Measurements from ENCODE around the gene OR4C5.
"Not testable (repeated sequence)": the region's sequence is repeated elsewhere in the genome, so short reads cannot be mapped to it uniquely, and the experiment has no call there.

The OR4C5 gene

DNA sequence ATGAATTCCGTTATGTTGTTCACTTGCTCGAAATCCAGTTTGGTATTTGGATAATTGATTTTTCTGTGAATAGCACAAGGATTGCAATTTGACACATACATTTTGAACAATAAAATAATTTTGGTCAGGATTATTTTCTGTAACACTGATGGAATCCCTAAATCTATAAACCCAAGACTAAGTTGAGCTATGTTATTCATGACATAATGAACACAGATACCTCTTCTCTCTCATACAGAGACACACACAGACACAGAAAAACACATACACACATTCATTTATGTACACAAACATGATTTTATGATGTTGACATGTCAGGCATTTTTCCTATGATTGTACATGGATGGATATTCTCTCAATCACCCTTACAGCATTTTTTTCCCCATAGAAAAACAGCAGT, at the start of gene OR4C5:
TSS of gene OR4C5 (minus strand) at position 101 of the 400 bp plus-strand sequence. CDS start at position 101, 0 bp downstream.
- CTCF ChIA-PET, result no interaction called here
- POLR2A ChIA-PET, result no interaction called here
- TF ChIP-seq, protein P1, sequence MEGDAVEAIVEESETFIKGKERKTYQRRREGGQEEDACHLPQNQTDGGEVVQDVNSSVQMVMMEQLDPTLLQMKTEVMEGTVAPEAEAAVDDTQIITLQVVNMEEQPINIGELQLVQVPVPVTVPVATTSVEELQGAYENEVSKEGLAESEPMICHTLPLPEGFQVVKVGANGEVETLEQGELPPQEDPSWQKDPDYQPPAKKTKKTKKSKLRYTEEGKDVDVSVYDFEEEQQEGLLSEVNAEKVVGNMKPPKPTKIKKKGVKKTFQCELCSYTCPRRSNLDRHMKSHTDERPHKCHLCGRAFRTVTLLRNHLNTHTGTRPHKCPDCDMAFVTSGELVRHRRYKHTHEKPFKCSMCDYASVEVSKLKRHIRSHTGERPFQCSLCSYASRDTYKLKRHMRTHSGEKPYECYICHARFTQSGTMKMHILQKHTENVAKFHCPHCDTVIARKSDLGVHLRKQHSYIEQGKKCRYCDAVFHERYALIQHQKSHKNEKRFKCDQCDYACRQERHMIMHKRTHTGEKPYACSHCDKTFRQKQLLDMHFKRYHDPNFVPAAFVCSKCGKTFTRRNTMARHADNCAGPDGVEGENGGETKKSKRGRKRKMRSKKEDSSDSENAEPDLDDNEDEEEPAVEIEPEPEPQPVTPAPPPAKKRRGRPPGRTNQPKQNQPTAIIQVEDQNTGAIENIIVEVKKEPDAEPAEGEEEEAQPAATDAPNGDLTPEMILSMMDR (IDR thresholded peaks at IDR 0.05; ENCODE audit: control extremely low read depth, extremely low read depth, low read depth, missing control alignments), result no peak
- no peak for DNase-seq (ENCODE audit: extremely low spot score)

DNA sequence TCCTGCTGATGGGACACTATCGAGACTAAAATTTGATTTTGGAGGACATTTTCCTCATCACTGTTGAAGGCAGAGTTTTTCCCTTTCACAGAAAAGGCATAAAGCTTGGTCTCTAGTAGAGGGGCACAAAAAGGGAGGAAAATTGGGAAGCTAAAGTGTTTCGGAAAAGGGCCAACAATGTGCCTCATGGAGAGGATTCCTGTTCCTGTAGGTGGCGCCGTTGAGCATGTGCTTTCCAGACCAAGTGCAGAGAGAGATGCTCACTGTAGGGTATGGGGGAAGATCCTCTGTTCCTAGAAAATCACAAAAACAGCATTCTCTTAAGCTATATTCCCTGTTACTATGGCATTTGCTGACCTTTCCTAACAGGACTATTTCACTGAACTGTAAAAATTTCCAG, 18.4 kb upstream of the OR4C5 start:
- POLR2A ChIA-PET, result no interaction called here
- TF ChIP-seq, protein P1 (IDR thresholded peaks at IDR 0.05; ENCODE audit: control extremely low read depth, extremely low read depth, low read depth, missing control alignments), result no peak
- no peak for DNase-seq (ENCODE audit: extremely low spot score)
- CTCF ChIA-PET, result interaction anchor here (1.5 to 1.8 kb wide), 2 partner anchors 10 to 77 kb away, joined by 4 read pairs; no protein-coding TSS in a partner anchor

DNA sequence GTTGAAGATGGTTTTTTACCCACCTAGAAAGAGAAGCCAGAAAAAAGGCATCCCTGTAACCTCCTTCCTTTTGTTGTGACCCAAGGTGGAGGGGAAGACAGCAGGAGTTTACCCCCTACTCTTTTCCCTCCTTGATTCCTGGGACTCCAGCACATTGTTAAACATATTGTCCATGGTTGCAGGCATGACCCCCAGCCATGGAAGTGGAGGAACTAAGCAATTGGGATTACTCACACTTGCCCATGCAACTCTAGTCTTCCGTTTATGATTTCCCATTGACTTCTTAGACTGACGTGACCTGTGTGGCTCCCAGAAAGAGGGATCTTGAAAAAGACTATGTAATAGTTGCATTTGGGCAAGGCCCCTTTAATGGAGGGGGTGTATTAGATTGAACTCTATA, 17.9 kb upstream of the OR4C5 start:
- CTCF ChIA-PET, result interaction anchor here (0.7 to 1.8 kb wide), 3 partner anchors 10 to 111 kb away, joined by 3 to 4 read pairs (median 4); no protein-coding TSS in a partner anchor
- POLR2A ChIA-PET; DNase-seq (ENCODE audit: extremely low spot score): not testable (repeated sequence)

DNA sequence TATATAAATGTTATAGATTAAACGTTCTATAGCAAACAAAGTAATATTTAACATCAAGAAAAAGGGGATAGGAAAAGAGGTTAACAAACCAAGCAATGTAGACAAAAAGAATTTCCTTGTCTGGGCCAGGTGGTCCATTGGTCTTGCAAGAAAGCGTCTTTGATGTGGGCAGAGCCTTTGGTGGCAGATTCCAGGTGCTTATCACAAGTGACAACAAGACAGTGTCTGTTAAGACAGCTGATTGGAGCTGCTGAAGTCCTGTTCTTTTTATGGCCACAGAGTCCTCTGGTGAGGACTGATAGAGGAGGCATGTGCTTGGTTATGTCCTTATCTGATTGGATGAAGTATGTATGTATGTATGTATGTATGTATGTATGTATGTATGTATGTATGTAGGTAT, 5.0 kb downstream of the OR4C5 start:
- POLR2A ChIA-PET; CTCF ChIA-PET; DNase-seq (ENCODE audit: extremely low spot score): not testable (repeated sequence)

DNA sequence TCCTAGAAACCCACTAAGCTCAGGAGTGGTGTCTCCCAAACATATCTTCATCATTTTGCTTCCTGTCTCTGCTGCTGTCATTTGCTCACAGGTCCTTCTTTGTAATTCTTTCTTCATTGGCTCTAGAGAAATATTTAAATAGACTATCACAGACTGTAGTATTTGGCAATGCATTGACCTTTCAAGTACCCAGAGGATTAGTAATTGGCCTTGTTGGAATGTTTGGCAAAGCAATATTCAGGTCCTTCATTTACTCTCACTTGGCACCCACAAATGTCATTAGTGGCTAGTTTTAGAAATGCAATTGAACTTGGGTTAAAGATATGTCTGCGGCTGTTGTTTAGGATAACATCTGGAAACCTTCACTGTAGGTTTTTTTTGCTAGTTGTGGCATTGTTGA, 11.6 kb downstream of the OR4C5 start:
- DNase-seq (ENCODE audit: extremely low spot score), result no peak
- TF ChIP-seq, protein P1 (IDR thresholded peaks at IDR 0.05; ENCODE audit: control extremely low read depth, extremely low read depth, low read depth, missing control alignments), result no peak
- POLR2A ChIA-PET, result no interaction called here
- CTCF ChIA-PET, result no interaction called here

DNA sequence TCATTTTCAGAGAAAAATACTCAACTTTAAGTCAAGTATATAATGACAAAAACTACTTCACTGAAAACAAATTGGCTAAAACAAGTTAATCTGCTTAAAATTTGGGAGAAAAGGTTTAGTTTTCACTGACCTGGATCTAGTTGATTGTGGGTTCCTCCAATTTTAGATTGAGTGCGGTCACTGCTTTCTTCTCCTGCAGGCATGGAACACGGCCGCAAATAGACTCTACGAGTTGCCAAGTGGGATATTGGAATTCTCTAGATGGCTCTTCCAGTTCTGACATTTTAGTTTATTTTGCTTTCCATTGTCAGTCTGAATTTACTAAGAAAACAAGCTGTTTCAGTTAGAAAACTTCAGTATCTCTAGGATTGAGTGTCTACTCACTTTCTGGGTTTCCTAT, 12.3 kb downstream of the OR4C5 start:
- CTCF ChIA-PET, result no interaction called here
- DNase-seq (ENCODE audit: extremely low spot score), result no peak
- TF ChIP-seq, protein P1 (IDR thresholded peaks at IDR 0.05; ENCODE audit: control extremely low read depth, extremely low read depth, low read depth, missing control alignments), result no peak
- POLR2A ChIA-PET, result no interaction called here

DNA sequence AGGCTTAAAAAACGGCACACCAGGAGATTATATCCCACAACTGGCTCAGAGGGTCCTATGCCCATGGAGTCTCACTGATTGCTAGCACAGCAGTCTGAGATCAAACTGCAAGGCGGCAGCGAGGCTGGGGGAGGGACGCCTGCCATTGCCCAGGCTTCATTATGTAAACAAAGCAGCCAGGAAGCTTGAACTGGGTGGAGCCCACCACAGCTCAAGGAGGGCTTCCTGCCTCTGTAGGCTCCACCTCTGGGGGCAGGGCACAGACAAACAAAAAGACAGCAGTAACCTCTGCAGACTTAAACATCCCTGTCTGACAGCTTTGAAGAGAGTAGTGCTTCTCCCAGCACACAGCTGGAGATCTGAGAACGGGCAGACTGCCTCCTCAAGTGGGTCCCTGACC, 20.0 kb downstream of the OR4C5 start:
- POLR2A ChIA-PET; DNase-seq (ENCODE audit: extremely low spot score); CTCF ChIA-PET: not testable (repeated sequence)

DNA sequence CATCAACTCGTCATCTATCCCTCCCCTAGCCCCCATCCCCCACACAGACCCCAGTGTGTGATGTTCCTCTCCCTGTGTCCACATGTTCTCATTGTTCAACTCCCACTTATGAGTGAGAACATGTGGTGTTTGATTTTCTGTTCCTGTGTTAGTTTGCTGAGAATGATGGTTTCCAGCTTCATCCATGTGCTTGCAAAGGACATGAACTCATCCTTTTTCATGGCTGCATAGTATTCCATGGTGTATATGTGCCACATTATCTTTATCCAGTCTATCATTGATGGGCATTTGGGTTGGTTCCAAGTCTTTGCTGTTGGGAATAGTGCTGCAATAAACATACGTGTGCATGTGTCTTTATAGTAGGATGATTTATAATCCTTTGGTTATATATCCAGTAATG, 23.8 kb downstream of the OR4C5 start:
- DNase-seq (ENCODE audit: extremely low spot score); POLR2A ChIA-PET; CTCF ChIA-PET: not testable (repeated sequence)

DNA sequence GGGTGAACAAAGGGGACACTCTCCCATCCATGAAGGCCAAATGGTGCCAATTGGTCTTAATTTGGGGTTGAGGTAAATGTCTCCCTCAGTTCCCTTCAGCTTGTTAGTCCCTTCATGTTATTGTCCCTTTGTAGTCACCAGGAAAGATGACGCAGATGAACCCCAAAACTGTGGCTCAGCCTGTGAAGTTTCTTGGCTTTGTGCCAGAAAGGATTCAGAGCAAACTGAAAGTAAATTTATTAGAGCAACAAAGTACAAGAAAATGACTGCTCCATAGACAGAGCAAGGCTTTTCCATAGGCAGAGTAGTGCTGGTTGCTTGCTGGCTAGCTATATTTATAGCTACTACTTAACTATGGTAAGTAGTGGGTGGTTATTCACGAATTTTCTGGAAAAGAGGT, 24.8 kb downstream of the OR4C5 start:
- no peak for DNase-seq (ENCODE audit: extremely low spot score)
- CTCF ChIA-PET, result no interaction called here
- POLR2A ChIA-PET, result no interaction called here
- TF ChIP-seq, protein P1 (IDR thresholded peaks at IDR 0.05; ENCODE audit: control extremely low read depth, extremely low read depth, low read depth, missing control alignments), result no peak

DNA sequence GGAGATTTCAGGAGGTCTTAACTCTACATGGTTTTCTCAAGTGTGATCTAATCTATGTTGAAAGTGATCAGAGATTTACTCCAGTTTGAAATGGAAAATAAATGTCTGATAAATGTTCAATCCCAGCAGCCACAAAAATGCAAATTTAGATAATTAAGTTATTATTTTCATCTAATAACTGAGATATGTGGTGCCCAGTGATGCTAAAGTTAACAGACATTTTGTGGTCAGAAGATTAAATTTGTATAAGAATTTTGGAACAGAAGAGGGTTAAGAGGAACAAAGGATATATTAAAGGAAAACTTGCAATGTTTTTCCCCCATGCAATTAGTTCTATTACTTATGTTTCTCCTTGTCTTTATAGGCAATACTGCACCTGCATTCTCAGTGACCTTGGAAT, 41.6 kb downstream of the OR4C5 start, which contains the start of gene OR4C3:
TSS of gene OR4C3 (plus strand) at position 301 of the 400 bp plus-strand sequence. CDS start 102 bp downstream, outside the sequence.
- CTCF ChIA-PET, result interaction anchor here (1.9 kb wide), 1 partner anchor 17 kb away, joined by 7 read pairs; no protein-coding TSS in a partner anchor
- POLR2A ChIA-PET; DNase-seq (ENCODE audit: extremely low spot score): not testable (repeated sequence)

DNA sequence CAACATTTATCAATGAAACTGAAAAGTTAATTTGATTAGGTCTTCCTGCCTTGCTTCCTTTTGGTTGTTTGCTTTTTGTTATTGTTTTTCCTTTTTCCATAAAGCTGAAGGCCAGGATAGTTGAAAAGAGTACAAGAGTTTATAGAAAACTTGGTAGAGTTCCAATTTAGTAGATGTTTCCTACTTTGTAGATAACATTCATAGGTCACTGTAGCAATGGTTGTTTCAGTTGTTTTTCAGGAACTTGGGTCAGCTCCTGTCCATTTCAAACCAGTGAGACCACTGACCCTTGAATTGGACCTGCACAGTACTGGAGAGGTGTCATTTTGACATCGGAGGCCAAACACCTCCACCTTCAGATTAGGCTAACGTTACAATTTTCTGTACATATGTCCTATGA, 46.5 kb downstream of the OR4C5 start:
- POLR2A ChIA-PET, result not testable (repeated sequence)

More for the DNA sequence above, 46.5 kb downstream of the OR4C5 start:
- CTCF ChIA-PET, result interaction anchor here (0.6 kb wide), 1 partner anchor 12 kb away, joined by 3 read pairs; no protein-coding TSS in a partner anchor
- DNase-seq (ENCODE audit: extremely low spot score), result not testable (repeated sequence)
